ENCODE measurements around the gene ADAMTS3.

Gene ADAMTS3

DNA sequence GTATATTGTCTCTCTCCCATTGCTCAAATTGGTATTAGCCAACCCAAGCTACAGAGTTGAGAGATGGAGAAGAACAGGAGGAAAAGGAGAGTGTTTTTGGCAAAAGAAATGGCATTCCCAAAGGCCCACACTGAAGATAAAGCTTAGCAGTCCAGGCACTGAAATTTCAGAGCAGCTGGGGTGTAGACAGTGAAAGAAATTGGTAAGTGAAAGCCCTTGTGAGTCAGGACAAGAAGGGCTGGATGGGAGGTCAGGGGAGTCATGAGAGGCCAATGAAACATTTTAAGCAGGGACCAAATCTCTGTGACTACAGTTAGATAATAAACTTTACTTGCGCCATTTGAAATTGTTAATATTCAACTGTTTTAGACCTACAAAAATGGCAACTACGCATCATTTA, 177.7 kb downstream of the ADAMTS3 start:
- no peak for DNase-seq

DNA sequence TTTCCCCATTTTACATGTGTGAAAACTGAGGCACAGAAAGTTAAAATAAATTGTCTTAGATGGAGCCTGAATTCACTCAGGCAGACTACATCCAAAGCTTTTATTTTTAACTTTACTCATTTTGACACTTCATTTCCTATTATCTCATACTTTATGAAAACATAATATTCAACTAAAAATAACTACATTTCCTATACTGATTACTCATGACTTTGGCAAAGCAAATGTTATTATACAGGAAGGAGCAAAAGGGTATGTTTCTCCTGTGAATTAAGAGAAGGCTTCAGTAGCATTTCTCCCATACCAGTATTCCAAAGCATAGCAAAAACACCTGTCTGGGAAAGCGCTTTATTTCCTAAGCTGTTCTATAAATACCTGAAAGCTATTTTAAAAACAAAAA, 178.6 kb downstream of the ADAMTS3 start:
- DNase-seq, result no peak

DNA sequence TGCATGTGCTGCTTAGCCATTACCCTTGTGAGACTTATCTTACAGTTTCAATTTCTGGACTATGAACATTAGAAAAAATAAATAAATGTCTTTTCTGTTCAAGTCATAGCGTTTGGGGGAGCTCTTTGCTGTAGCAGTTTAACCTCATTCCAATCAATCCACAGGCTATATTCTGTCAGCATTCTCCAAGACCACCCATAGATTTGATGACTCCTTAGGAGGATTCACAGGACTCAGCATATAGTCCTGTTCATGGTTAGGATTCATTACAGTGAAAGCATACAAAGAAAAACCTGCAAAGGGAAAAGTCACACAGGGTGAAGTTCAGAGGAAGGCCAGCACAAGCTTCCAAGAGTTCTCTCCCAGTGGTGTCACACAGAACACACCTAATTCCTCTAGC, 180.5 kb downstream of the ADAMTS3 start:
- DNase-seq, result no peak

DNA sequence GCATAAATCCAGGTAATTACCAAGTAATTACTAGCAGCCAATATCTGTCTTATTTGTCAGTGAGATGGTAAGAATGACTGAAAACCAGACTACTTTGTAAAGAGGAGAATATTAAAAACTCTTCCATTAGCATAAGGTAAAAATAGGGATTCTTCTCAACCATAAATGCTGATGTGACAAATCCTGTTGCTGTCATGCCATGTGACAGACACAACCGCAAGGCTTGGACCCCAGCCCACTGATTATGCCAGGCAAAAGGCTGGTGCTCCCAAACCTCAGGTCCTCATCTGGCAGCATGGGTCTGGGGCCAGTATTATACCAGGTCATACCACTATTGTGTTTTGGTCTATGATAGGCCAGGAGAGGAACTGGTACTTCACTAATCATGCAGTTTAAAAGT, 181.1 kb downstream of the ADAMTS3 start:
- DNase-seq, result no peak

DNA sequence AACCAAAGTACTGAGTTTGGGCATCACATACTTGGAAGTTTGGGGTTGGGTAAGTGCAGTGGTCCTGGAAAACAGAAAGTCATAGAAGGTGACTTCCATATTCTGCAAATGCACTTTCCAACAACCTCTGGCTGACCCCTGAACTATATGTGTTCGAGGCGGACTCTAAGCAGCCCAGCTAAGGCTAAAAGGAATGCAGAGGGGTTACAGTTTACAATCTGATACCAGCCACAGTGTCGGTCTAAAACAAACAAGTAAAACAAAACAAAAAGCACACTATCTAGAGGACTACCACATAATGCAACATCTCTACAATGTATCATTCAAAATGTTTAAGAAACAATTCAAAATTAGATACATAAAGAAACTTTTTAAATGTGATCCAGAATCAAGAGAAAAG, 185.6 kb downstream of the ADAMTS3 start:
- DNase-seq, result no peak

DNA sequence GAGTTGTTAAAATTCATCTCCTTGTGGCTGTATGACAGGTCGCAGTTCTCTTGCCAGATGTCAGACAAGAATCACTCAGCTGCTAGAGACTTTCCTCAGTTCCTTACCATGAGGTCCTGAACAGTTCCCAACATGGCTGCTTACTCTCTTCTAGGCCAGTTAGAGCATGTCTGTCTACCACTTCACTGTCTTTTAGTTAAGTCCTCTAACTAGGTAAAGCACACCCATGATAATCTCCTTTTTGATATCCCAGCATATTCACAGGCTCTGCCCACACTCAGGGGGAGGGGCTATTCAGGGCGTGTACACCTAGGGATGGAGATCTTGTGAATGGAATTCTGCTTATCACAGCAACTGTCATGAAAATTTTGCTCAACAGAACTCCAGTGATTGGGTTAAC, 190.1 kb downstream of the ADAMTS3 start:
- no peak for DNase-seq

DNA sequence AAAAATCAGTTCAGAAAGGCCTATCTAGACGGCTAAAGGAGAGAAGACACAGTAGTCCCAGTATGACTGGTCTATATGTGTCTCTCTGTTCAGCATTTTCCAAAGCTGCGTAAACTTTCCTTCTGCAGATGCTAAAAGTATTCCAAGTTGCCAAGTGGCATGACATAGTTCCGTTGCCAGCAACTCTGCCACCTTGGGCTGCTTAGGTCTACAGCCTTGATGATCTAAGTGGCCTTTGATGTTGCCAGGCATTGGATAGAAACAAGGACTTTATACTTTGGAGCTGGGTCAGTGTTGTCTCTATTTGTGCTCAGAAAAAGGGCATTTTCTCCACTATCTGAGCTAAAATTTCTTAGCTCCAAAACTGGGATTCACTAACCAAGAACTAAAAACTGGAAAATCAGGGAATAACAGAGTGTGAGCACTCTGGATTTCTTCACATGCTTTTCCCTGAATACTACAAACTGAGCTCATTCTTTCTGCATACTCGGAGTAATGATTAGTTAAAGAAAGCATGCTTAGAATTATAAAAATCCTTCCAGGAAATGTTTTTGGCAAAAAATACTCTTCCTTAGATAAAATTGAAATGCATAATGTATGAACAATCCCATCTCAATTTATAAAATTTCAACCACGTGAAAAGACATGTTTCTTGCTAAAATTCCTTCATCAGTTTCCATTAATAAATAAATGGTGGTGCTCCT, 191.4 kb downstream of the ADAMTS3 start:
- DNase-seq, result no peak

DNA sequence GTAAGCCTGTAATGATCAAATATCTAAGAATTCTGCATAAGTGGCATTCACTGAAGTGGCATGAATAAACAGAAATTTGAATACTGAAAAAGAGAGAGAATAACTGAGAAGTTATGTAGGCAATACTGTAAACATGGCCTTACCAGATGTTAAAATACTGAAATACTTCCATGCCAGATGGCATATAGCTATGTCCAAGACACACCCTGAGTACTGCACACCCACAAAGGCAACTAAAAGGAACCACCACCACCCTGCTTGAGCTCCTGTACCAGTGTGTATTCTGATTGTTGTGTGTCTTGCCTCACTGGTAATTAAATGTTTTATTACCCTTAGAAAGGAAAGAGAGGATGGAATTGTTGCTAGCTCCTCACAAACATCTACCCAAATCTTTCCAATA, 192.1 kb downstream of the ADAMTS3 start:
- no peak for DNase-seq

DNA sequence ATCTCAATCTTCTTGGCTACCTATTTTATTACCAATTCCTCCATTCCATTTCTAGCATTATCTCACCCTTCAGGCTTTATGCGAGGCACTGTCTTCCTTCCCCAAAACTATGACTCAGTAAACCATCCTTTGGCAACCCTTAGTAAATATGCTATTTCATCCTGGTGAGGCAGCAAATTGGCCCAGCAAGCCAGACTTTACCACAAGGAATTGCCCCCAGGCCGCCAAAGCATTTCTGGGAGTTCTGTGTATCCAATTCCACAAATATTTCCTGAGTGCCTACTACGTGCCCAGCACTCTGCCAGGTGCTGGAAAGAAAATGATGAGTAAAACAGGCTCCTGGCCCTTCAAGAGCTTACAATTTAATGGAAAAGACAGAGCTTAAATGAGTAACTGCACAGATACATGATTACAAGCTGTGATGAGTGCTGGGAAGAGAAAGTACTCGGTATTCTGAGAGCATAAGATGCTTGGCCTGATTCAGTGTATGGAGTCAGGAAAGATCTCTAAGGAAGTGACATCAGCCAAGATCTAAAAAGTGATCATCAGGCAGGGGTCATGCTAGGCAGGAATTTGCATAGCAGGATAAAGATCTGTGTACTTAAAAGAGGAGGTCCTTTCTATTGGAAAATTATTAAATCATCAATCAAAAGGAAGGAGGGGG, 193.8 kb downstream of the ADAMTS3 start:
- no peak for DNase-seq

DNA sequence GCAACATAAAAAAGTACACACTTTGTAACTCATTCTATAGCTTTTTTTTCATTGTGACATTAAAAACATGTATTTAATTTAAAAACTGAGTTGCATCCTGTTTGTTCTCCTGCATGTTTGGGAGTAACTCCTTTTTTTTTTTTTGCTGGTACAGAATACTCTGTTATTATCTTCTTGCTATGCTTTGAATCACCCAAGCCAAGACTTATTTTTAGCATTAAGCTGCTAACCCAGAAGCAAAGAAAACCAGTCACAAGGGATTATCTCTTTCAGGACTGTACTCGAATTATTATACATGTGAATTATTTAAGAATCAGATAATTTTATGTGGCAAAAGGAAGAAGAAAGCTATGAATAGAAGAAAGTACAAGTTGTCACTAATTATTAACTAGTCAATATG, 194.9 kb downstream of the ADAMTS3 start:
- DNase-seq, result no peak

DNA sequence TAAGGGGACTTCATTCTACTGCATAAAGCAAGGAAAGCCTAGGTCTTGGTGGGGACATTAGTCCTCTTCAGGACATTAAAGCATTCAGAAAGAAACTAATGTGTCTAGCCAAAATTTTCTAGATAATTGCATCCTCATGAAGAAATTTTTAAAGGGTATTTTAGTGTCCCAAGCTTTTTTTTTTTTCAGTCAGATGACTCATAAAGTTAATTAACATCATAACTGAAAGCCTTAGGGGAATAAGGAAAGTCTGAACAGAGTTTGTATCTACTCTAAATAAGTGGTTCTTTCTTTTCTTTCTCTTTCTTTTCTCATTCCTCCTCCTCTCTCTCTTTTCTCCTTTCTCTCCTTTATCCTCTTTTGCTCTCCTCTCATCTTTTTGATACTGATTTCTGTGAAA, 202.4 kb downstream of the ADAMTS3 start:
- no peak for DNase-seq

DNA sequence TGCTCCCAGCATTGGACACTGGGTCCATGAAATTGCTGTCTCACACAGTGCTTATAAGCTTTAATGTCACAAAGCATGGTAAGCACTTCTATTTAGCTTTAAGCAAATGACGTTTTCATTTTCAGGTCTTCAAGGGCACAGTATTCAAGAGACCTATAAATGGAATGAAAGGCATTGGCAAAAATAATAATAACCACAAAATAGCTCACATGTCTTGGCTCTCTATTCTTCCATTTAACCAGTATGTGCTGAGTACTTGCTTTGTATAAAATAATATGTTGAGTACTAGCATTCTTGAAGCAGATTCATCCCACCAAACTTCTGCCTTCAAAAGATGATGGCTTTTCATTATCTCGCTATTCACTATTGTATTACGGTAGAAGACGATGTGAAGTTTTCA, 203.0 kb downstream of the ADAMTS3 start:
- no peak for DNase-seq

DNA sequence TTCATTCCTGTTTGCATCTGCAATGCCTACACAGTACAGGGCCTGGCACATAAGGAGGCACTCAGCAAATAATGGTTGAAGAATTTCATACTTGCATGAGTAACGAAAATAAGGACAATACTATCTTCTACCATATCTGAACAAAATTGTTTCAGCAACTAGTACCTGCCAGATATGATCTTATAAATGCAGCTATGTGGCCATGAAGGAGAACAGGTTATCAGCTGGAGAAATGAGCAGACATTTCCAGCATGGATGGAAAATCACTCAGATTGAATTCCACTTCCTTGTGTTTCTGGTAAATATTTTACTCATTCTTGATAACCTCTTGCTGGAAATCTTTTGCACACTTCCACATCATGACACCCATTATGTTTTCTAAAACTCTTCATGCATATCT, 204.0 kb downstream of the ADAMTS3 start:
- no peak for DNase-seq

DNA sequence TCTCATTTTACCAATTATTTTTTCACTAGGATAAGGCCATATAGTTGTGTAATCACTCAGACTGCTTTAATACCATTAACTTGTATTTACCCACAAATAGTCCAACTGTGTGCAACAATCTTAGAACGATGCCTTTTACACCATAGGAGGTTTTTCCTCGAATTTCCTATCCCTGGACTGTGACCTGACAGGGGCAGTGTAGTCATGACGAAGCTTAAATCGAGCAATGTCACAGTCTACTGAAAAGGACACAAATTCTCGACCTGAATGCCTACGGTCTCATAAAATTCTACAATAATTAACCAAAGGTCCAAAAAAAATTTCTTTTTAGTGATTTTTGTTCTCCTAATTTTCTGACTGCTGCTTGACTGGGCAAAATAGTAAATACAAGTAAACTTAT, 208.9 kb downstream of the ADAMTS3 start:
- no peak for DNase-seq

DNA sequence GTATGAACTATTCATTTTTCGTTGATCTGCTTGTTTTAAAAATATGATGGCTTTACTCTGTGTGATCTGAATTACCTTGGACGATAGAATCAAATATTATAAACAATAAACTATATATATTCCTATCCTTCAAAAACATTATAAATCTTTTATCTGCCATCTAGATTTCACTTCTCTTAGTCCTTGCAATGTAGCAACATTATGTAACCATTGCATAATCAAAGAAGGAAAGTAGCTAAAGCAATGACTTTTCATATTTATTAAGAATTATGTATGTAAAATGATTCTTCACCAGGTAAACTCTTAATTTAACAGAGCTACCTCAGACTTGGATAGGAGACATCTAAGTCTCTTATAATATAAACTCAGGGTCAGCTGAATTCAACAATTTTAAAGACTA, 210.5 kb downstream of the ADAMTS3 start:
- DNase-seq, result no peak

DNA sequence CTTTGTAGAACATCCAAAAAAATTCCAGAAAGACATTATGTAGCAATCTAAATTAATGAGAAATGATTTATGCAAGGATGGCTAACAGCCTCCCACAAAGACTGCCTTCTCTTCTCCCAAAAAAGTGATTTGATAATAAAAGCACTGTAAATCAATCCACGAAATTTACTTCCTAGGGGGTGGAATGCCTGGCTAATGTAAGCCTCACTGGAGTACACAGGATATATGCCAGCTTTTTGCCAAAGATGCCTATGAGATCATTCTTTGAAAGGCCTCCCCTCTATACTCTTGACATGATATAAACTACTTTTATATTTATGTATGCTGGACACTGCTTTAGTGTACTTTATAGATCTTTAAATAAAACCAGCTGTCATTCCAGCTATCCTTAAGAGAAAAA, 211.1 kb downstream of the ADAMTS3 start:
- no peak for DNase-seq

DNA sequence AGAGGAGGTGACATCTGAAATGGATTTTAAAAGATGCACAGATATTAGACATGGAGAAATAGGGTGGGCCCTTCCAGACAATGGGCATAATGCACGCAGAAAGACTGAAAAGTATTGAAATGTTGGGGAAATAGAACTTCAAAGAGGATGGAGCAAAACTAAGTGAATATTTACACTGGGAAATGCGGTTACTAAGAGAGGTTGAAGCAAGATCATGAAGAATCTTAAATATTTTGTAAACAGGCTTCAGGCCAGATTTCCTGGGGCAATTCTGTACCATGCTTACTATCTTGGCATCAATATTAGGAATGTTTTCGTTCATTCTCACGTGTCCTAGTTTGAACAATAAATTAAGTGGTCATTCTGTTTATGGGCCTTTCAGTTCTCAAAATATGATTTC, 216.3 kb downstream of the ADAMTS3 start:
- no peak for DNase-seq

DNA sequence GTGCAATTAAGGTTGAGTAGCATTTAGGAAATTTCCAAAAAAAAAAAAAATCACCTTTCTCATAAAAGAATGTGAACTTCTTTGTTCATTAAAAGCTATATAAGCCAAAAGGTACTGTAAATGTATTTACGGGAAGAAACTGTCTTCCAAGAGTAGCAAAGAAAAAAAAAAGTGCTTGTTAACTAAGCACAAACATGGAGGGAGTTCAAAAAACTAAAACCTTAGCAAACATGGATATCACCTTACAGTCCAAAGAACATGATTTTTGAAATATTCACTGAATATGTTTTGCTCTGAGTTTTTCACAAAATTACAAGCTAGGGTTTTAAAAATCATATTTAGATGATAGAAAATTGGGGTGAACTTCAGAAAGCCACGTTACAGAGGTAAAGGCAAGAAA, 217.5 kb downstream of the ADAMTS3 start:
- DNase-seq, result no peak

DNA sequence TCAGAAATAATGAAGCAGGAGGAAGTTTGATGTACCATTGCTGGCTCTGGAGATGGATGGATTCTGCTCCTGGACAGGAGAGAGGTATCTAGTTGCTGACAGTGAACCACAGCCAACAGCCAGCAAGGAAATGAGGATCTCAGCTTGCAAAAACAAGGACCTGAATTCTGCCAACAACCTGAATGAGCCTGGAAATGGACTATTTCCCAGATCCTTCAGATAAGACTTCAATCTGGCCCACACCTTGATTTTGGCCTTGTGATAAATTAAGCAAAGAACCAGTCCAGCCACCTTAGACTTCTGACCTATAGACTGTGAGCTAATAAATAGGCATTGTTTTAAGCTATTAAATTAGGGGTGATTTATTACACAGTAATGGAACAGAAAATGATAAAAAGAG, 220.3 kb downstream of the ADAMTS3 start:
- DNase-seq, result no peak

DNA sequence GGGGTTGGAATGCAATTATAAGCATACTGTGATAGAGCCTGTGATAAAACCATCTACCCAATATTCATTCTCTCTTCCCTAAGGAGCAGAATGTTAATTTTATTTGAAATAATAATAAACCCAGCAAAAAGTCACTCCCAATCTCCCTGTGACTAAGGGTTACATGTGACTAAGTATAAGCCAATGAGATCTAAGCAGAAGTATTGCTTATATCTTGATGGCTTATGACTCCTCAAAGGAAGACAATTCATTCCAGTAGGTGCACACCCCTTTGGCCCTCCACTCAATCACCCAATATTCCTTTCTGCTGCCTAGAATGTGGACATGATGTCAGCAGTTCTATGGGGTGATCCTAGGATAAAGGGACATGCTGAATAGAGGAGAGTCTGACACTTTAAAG, 224.6 kb downstream of the ADAMTS3 start:
- no peak for DNase-seq

DNA sequence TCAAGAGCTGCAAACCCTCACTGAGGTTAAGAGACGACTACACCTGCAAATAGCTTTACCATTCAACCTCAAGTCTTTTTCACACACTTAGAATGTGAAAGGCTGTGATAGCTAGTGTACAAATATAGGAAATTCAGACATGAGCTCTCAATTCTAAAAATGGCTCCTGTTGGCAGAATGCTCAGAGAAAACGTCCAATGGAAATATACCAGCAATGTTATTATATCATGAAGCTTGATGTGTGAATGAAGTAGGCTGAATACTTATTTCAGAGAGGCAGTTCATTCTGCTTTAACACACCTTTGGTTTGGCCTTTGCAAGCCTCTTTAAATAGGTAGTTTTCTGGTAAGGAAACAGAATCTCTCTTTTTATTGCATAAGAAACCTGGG, 227.6 kb downstream of the ADAMTS3 start:
- no peak for DNase-seq

DNA sequence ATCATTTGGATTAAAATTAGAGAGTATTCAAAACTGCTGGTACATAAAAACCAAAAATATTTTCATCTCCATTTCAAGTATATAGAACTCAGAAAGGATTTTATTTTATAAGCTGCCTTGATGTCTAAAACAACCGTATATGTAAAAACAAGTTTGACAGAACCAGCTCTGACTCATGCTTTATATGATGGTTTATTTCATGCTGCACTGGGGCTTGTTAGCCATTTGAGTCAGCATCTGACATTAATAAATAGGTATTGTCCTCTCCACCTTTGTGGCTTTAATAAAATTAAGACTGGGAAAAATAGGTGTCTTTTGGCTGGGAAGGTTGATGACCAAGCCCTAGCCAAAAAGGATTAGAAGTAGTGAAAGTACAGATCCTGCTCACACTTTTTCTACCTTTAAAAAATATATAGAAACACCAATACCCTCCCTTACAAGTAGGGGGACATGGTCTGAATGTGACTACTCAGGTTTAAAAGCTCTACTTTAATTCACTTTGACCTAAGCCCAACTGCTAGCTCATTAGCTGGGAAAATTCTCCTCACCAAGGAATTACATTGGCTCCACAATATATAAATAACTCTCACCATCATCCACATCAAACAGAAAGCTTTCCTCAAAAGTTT, 228.1 kb downstream of the ADAMTS3 start:
- DNase-seq, result no peak

DNA sequence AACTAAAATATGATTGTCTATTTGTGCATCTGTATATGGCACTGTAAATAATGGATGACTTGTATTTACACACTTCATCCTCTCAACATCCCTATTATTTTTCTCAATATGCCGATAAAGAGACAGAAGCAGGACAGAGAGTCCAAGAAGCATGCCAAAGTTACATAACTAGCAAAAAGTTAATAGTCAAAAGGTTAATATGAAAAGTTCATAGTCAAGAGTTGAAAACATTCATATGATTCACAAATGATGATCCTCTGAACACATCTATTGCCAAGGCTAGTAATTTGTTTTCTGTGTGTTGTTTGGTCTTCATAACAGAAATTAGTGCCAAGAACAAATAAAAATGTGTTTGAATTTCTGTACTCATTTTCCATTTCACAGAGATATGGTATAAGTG, 231.0 kb downstream of the ADAMTS3 start:
- no peak for DNase-seq

DNA sequence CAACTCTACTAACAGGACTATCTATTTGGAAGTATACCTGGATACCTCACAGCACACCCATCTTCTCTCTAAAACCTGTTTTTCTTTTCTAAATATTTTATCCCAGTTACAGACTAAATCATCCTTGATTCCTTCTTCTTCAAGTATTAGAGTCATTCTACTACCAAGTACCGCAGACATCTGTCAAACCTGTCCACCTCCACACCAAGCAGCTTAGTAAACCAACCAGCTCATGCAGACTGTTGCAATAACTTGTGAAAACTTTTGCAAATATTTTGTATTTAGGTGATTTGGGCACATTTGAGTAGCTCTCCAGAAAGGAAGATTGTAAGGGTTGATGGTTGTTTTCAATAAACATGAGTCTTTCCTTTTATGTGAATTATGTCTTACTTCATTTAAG, 238.6 kb downstream of the ADAMTS3 start:
- no peak for DNase-seq

All from DMS153 (cell line).